Loucy (cell line): ENCODE measurements around the gene PPIL6.

Source experiments
- CTCF ChIP-seq: fragments of 200-600 bp; sonication (generic); conservative IDR thresholded peaks from 2 replicates; pipeline ENCODE4 v1.5.1; 2014; ENCODE audit warnings: mild to moderate bottlenecking, antibody characterized with exemption, low read length
- EZH2phosphoT487 ChIP-seq: fragments of 200-600 bp; IDR thresholded peaks from 2 replicates; pipeline ENCODE4 v1.6.1; 2018; ENCODE audit warnings: antibody characterized with exemption, mild to moderate bottlenecking, moderate library complexity, borderline replicate concordance

- TF ChIP-seq CTCF (no peak), EZH2phosphoT487 (no peak)
Measured at GRCh38 chr6:109424946-109425345, 15.5 kb downstream of the PPIL6 start.
